Upper lobe of left lung (tissue), 4 donors: ENCODE measurements around the gene RAB25.

Source experiments
- CTCF ChIP-seq, 6 experiments: fragments of 450-650 bp in 4 of 6; fragments of 200-600 bp in 2 of 6; sonication (generic) in 2 of 6; IDR thresholded peaks; one replicate each; pipeline ENCODE4 v1.5.1; 2016 to 2019; ENCODE audit warnings: antibody characterized with exemption in 6 of 6
- POLR2AphosphoS5 ChIP-seq, 2 donors: sonication (generic); formaldehyde crosslinking; IDR thresholded peaks; one replicate each; pipeline ENCODE4 v1.5.1; 2017; ENCODE audit warnings: antibody characterized with exemption in 2 of 2

- TF ChIP-seq CTCF (IDR thresholded peaks at IDR 0.05) (no peak), POLR2AphosphoS5 (IDR thresholded peaks at IDR 0.05) (no peak)
These were observed 12.2 kb downstream of the RAB25 start for GRCh38 chr1:156073110-156073687.
